GM19372 (cell line): ENCODE data around the gene EEF2KMT.
A peak's percentile ranks its signal among the peaks of the same experiment; 100 is the strongest.

ENCODE experiments used
- ATAC-seq: cut with Tn5 transposase; IDR thresholded peaks from one replicate; pipeline ENCODE4 v1.9.1; 2021; ENCODE audit warnings: mild to moderate bottlenecking, low read depth, moderate library complexity; ENCODE audit not compliant: unreplicated experiment

The EEF2KMT gene

DNA sequence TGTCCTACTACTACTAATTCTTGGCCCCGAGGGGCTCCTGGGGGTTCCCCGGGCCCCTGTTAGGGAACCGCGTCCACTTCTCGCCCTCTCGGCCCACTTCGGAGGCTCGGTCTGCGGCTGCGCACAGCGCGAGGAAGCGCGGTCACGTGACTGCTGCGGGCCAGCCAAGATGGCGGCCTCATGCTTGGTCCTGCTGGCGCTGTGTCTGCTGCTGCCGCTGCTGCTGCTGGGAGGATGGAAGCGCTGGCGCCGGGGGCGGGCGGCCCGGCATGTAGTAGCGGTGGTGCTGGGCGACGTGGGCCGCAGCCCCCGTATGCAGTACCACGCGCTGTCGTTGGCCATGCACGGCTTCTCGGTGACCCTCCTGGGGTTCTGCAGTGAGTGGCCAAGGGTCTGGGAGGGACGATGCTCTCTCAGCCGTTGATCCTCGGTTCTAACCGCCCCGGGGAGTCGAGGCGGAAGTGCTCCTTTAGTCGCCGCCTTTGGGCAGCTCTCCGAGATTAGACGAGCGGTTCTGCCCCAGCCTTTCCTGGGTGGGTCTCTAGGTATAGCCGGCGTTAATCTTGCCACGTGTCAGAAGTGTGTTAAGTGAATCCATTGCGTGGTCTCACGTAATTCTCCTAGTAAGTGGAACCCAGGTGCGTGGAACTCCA is 25.8 kb downstream of the EEF2KMT start, which contains the start of gene ALG1:
TSS of gene ALG1 (plus strand) at position 163 of the 653 bp plus-strand sequence. CDS start at position 170, 7 bp downstream.
- peak; percentile 92 for ATAC-seq

GRCh38 chr16:5071341-5071680 is 26.3 kb downstream of the EEF2KMT start:
- ATAC-seq: no peak

DNA sequence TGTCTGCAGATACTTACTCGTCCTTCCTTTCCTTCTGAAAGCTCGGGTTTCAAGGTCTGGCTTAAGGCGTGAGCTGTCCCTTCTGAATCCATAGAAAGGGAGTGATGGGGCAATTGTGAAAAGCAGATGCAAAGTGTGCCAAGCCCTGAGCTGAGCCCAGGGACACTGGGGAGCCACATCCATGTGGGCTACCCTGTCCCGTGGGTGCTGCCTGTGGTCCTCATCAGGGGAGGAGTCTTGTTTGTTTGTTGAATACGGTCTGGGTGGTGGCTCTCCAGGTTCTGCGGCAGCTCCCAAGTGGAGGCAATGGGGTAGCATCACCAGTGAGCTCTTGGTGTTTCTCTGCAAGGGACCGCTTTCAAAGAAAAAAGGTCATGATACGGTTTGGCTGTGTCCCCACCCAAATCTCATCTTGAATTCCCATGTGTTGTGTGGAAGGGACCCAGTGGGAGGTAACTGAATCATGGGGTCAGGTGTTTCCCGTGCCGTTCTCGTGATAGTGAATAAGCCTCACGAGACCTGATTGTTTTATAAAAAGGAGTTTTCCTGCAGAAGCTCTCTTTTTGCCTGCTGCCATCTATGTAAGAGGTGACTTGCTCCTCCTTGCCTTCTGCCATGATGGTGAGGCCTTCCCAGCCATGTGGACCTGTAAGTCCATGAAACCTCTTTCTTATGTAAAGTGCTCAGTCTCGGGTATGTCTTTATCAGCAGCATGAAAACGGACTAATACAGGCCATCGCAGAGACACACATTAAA is 27.0 kb downstream of the EEF2KMT start:
- no peak for ATAC-seq

DNA sequence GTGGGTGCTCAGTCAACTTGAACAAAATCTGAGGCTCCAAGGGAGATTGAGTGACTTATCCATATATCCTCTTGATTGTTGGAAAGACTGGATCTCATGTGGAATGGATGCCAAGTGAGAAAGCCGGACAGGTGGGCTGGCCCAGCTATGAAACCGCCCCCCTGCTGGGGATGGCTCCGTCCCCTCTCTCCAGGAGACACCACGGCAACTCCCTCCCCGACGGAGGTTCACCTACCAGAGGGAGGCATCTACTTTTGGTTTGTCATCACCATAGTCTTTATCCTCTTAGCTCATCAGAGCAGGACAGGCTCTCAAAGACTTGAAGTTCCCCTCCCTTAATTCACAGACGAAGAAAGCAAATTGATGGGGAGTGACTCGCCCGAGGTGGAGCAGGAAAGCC is 27.7 kb downstream of the EEF2KMT start:
- ATAC-seq: no peak

- ATAC-seq: no peak
These were observed 28.5 kb downstream of the EEF2KMT start for GRCh38 chr16:5069048-5069447.

GRCh38 chr16:5066511-5066910 is 31.1 kb downstream of the EEF2KMT start:
- no peak for ATAC-seq

GRCh38 chr16:5065813-5066212 is 31.8 kb downstream of the EEF2KMT start, which contains the start of gene C16orf89:
Gene C16orf89 (minus strand): TSS chr16:5065956. CDS start chr16:5065908, 48 bp downstream.
- ATAC-seq: no peak

DNA sequence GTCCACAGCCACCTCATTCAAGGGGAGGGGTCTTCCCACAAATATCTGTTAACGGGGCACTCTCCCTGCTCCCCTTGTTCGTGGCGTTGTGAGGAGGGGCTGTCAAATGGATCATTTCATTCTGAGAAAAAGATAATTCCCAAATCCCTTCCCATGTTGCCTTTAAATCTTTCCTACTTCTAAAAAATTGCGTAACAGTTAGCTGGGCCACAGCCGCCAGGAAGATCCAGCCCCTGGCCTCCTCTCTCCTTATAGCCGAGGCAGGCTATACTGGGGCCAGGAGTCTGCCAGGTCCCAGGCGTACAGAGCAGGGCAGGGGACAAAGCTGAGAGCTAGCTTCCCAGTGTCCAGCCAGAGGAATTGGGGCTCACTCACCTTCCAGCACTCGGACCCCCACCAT is 32.3 kb downstream of the EEF2KMT start:
- ATAC-seq: no peak

GRCh38 chr16:5064915-5065314 is 32.7 kb downstream of the EEF2KMT start:
- no peak for ATAC-seq

DNA sequence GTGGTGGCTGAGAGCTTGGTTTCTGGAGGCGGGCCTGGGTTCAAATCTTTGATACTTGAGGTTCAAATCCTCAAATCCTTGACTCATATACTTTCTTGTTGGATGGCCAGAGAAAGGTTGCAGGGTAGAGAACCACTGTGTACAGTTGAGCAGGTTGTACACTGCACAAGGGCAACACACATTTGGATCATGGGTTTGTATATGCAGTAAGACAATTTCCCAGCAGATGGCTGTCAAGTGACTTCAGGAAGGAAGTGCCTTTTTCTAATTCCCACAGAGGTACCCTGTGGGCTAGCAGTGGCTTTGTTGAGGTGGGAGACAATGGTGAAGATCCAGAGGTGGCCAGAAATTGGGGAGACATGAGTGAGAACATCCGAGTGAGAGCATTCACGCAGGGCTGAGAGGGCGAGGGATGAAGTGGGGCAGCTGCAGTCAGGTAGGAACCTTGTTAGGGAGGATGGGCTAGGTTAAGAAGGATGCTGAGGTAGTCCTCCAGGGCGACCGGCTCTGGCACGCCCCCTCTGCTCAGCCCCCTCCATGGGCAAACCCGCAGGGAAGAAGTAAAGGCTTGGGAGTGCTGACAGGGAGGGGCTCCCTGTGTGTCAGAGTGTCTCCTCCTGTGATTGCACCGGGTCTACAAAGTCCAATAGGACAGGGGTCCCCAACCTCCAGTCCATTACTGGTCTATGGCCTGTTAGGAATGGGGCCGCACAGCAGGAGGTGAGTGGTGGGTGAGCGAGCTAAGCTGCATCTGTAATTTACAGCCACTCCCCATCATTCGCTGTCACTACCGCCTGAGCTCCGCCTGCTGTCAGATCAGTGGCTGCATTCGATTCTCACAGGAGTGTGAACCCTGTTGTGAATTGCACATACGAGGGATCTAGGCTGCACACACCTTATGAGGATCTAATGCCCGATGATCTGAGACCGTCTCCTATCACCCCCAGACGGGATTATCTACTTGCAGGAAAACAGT is 34.5 kb downstream of the EEF2KMT start:
- no peak for ATAC-seq

- no peak for ATAC-seq
These were observed 35.5 kb downstream of the EEF2KMT start for GRCh38 chr16:5062051-5062450.

GRCh38 chr16:5060073-5060641 is 37.4 kb downstream of the EEF2KMT start:
- ATAC-seq: no peak

GRCh38 chr16:5059386-5060072 is 38.1 kb downstream of the EEF2KMT start:
- no peak for ATAC-seq

GRCh38 chr16:5058476-5058875 is 39.1 kb downstream of the EEF2KMT start:
- ATAC-seq: no peak

DNA sequence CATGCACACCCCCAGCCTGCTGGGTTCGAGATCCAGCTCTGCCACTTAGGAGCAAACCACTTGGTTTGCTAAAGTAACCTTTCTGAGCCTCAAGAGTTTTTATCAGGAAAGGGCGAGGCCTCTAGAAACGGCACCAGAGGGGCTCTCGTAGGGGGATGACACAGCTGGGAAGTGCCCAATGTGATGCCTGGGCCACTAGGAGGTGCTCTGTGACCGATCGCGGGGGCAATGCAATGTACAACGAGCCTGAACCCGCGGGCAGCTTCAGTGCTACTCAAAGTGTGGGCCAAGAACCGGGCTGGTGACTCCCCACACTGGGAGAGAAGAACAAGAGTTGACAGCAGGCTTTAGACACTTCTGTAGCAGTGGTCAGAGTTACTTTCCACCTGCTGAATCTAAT is 41.2 kb downstream of the EEF2KMT start:
- ATAC-seq: no peak

- ATAC-seq: no peak
These were observed 42.4 kb downstream of the EEF2KMT start for GRCh38 chr16:5054876-5055865.

GRCh38 chr16:5046914-5047313 is 50.7 kb downstream of the EEF2KMT start:
- ATAC-seq: no peak

DNA sequence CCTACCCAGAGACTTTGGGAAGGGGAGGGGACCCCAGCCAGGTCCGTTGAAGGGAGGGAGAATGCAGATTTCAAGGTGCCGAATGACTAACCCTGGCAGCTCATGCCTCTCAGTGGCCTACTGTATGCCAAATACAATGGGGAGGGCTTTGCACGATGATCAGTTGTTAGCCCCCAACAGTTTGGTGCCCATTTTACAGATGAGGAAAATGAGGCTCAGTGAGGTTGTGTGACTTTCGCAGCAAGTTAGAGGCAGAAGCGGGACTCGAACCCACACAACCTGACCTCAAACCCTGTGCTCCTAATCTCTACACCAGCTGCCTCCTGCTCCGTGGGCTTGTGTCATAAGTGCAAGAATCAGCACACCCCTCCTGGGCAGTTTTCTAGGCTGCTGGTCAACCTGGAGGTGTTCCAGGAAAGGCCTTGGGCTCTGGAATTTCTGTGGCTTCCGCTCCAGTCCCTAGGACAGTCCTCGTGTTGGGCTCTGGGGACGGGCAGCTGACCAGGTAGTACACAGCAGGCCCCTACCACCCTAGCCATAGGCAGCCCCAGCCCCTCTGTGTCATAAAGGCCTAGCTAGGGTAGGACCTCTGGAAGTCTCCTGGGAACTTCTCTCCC is 52.0 kb downstream of the EEF2KMT start:
- no peak for ATAC-seq
